ENCODE data around the gene ANAPC2. TPM values are rescaled to one million over a fixed set of nuclear protein-coding genes. Genes with fewer than 3 reads are reported as not detected.

ANAPC2 gene
- total RNA-seq, 1 experiment from 2014 or later, result 8.2 TPM

DNA sequence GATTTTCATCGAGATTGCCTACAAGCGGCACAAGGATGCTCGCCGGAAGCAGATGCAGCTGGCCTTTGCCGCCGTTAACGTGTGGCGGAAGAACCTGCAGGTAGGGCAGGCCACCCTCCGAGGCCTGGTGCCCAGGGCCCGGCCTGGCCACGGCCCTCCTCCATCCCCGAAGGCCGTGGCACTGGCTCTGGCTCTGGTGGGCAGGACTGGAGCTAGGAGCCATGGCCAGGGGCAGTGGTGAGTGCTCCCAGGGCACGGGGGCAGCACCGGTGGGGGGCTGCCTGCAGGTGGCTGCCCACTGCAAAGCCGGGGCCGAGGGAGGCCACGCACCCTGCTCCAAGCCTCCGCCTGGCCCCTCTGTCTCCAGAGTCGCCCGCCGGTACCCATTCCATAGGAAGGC, 24.6 kb downstream of the ANAPC2 start:
- no peak for DNase-seq (ENCODE audit: low spot score)

GRCh38 chr9:137163365-137163715, 25.0 kb downstream of the ANAPC2 start:
- DNase-seq (ENCODE audit: low spot score), result no peak

DNA sequence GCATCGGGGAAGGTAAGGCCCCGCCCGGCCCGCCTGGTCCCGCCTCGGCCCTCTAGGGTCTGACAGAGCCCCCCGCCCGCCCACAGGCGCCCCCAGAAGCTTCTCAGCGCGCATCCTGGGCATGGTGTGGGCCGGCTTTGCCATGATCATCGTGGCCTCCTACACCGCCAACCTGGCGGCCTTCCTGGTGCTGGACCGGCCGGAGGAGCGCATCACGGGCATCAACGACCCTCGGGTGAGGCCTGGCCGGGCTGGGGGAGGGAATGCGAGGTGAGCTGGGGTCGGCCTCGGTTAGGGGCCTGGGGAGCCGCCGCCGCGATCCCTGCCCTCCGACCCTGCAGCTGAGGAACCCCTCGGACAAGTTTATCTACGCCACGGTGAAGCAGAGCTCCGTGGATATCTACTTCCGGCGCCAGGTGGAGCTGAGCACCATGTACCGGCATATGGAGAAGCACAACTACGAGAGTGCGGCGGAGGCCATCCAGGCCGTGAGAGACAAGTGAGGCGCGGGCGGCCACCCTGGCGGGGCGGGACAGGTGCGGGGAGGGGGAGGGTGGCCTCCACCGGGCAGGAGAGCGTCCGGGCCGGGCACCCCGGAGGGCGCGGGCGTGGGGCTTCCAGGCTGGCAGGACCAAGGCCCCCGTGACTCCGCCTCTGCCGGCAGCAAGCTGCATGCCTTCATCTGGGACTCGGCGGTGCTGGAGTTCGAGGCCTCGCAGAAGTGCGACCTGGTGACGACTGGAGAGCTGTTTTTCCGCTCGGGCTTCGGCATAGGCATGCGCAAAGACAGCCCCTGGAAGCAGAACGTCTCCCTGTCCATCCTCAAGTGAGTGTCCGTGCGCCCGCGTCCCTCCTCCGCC, 25.6 kb downstream of the ANAPC2 start:
- no peak for DNase-seq (ENCODE audit: low spot score)

DNA sequence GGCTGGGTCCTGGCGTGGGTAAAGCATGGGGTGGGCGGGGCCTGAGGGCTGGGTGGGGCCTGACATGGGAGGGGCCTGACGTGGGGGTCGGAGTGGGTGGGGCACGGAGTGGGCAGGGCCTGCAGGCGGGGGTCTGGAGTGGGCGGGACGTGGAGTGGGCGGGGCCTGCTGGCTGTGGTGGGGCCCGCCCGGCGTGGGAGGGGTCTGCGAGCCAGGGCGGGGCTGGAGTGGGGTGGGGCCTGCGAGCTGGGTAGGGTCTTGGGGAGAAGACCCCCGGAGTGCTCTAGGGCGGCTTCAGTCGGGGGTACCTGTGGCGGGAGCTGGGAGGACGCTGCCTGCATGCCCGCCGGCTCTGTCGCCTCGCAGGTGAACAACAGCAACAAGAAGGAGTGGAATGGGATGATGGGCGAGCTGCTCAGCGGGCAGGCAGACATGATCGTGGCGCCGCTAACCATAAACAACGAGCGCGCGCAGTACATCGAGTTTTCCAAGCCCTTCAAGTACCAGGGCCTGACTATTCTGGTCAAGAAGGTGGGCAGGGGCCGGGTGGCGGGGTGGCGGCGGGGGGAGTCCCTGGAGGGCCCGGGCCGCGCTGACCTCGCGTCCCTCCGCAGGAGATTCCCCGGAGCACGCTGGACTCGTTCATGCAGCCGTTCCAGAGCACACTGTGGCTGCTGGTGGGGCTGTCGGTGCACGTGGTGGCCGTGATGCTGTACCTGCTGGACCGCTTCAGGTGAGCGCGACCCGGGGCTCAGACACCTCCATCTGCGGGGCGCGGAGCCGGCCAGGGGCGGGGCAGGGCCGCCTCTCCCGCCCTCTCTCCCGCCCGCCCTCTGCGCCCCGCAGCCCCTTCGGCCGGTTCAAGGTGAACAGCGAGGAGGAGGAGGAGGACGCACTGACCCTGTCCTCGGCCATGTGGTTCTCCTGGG, 26.5 kb downstream of the ANAPC2 start:
- DNase-seq (ENCODE audit: low spot score), result no peak

DNA sequence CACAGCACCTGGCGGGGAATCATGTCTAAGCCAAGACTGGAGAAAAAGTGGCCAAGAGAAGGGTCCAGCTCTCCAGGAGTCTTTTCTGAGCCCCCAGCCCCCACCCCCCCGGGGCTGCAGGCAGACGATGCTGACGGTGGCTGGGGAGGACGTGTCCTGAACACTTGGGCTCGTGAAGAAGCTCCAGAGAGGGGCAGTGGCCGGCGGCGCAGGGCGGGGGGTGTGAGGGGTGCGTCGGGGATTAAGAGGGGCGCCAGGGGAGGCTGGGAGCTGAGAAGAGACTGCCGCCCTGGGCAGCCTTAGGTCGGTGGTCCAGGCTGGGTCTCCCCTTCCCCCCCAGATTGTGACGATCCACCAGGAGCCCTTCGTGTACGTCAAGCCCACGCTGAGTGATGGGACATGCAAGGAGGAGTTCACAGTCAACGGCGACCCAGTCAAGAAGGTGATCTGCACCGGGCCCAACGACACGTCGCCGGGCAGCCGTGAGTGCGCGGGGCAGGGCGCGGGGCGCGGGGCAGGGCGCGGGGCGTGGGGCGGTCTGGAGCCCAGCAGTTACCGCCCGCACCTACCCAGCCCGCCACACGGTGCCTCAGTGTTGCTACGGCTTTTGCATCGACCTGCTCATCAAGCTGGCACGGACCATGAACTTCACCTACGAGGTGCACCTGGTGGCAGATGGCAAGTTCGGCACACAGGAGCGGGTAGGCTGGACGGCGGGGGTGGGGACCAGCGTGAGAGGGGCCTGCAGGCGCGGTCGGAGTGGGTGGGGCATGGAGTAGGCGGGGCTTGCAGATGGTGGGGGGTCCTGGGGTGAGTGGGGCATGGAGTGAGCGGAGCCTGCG, 27.4 kb downstream of the ANAPC2 start:
- DNase-seq (ENCODE audit: low spot score), result no peak

GRCh38 chr9:137160054-137160425, 28.3 kb downstream of the ANAPC2 start:
- DNase-seq (ENCODE audit: low spot score), result no peak

DNA sequence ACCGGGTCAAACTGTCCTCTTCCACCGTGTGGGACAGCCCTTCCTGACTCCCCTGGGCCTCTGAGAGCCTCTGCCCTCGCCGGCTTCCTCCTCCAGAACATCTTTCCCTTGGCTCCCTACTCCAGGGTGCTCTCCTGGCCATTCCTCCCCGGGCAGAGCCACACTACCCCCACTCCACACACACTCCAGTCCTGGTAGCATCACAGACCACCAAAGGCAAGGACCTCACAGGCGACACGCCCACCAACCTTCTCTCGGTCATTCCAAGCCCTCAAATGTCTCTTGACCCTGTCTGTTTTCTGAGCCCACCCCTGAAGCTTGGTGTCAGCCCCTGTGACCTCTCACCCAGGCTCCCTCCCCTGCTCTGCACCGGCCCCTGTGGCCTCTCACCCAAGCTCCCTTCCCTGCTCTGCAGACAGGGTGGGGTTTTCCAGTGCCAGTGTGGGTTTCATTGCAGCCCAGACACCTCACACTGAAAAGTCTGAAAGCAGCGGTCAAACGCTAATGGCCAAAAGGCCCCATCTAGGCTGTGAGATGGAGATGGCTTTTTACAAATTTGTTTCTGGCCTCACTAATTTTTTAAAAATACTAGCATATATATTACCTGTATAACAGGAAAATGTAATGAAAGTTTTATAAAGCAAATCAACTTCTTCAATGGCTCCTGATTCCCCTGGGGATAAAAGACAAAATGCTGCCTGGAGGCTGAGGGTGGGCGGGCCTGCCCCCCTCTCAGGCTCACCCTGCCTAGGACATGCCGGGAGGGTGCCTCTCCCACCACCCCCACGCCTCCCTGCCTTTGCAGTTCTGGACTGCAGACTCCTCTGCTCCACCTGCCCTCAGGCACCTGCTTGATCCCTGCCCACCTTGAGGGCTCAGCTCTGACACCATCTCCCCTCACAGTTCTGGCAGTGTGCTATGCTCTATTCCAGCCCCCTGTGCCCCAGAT, 29.0 kb downstream of the ANAPC2 start:
- no peak for DNase-seq (ENCODE audit: low spot score)

- no peak for DNase-seq (ENCODE audit: low spot score)
These were observed 29.7 kb downstream of the ANAPC2 start for GRCh38 chr9:137158625-137159024.

- DNase-seq (ENCODE audit: low spot score), result no peak
These were observed 30.5 kb downstream of the ANAPC2 start for GRCh38 chr9:137157618-137158415.

GRCh38 chr9:137156567-137157375, 31.6 kb downstream of the ANAPC2 start:
- no peak for DNase-seq (ENCODE audit: low spot score)

- DNase-seq (ENCODE audit: low spot score), result no peak
These were observed 35.4 kb downstream of the ANAPC2 start for GRCh38 chr9:137152844-137153405.

DNA sequence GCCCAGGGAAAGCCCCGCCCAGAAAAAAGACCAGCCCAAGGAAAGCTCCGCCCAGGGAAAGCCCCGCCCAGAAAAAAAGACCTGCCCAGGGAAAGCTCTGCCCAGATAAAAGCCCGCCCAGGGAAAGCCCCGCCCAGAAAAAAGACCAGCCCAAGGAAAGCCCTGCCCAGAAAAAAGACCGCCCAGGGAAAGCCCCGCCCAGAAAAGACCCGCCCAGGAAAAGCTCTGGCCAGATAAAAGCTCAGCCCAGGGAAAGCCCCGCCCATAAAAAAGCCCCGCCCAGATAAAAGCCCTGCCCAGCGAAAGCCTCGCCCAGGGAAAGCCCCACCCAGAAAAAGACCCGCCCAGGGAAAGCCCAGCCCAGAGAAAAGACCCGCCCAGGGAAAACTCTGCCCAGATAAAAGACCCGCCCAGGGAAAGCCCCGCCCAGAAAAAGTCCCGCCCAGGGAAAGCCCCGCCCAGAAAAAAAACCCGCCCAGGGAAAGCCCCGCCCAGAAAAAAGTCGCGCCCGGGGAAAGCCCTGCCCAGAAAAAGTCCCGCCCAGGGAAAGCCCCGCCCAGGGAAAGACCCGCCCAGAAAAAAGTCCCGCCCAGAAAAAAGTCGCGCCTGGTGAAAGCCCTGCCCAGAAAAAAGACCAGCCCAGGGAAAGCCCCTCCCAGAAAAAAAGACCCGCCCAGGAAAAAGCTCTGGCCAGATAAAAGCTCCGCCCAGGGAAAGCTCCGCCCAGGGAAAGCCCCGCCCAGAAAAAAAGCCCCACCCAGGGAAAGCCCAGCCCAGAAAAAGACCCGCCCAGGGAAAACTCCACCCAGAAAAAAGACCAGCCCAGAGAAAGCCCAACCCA, 37.5 kb downstream of the ANAPC2 start:
- no peak for DNase-seq (ENCODE audit: low spot score)

DNA sequence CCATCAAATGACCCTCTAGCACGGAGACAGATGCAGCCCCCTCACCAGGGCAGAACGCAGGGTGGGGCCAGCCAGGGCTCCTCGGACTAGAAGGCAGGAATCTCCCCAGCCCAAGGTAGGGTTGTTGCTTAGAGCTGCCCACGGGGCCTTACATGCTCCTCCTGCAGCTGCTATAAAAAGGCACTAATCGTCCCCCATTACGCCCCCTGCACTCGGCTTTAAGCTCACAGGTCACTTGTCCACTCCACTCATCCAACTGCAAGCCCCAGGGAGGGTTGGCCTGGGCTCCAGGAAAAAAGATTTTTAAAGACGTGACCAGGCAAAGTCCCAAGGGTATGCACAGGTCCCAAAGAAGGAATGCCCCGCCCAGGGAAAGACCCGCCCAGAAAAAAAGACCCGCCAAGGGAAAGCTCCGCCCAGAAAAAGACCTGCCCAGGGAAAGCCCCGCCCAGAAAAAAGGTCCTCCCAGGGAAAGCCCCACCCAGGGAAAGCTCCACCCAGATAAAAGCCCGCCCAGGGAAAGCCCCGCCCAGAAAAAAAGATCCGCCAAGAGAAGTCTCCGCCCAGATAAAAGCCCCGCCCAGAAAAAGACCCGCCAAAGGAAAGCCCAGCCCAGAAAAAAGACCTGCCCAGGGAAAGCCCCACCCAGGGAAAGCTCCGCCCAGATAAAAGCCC, 38.3 kb downstream of the ANAPC2 start:
- DNase-seq (ENCODE audit: low spot score), result no peak

GRCh38 chr9:137149363-137149762, 39.0 kb downstream of the ANAPC2 start:
- DNase-seq (ENCODE audit: low spot score), result no peak

- DNase-seq (ENCODE audit: low spot score), result no peak
These were observed 39.7 kb downstream of the ANAPC2 start for GRCh38 chr9:137148661-137149060.

- DNase-seq (ENCODE audit: low spot score), result no peak
These were observed 40.1 kb downstream of the ANAPC2 start for GRCh38 chr9:137148242-137148641.

DNA sequence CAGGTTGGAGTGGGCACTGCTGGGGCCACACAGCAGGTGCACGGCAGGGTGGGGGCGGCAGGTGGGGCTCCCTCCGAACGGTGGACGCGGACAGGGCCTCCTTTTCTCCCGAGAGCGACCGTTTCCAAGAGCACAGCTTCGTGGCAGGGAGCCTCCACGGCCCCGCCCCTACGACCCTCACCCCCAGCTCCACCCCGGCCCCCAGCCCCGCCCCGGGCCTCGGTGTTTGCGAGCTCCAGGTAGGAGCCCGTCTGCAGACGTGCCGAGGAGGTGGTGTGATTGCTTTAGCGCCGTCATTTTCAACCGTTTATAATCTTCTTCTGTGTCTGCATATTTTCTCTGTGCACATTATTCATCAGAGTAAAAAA, 40.6 kb downstream of the ANAPC2 start:
- no peak for DNase-seq (ENCODE audit: low spot score)

All from H4 (cell line).